Esophagus muscularis mucosa (tissue), 4 donors: ENCODE data around the gene GABRG2.

Experiments
- CTCF ChIP-seq, 3 experiments: fragments of 200-600 bp in 2 of 3; fragments of 450-650 bp in 1 of 3; sonication (generic) in 2 of 3; IDR thresholded peaks; one replicate each; pipeline ENCODE4 v1.5.1; 2017 to 2019; ENCODE audit warnings: antibody characterized with exemption in 3 of 3, mild to moderate bottlenecking in 2 of 3, moderate library complexity in 1 of 3
- EP300 ChIP-seq: sonication (generic); formaldehyde crosslinking; IDR thresholded peaks from one replicate; pipeline ENCODE4 v1.6.1; 2017; ENCODE audit warnings: antibody characterized with exemption
- POLR2A ChIP-seq: fragments of 450-650 bp; IDR thresholded peaks from one replicate; pipeline ENCODE4 v1.6.1; 2017; ENCODE audit warnings: antibody characterized with exemption, moderate library complexity, mild to moderate bottlenecking, low read depth

GRCh38 chr5:162132348-162132747 is 64.8 kb downstream of the GABRG2 start:
- TF ChIP-seq CTCF (IDR thresholded peaks at IDR 0.05) (no peak), EP300 (no peak), POLR2A (no peak)
